GM12878 (cell line): Measurements from ENCODE around the gene TBRG4.

Experiments used
- CTCF ChIP-seq, 3 experiments: IDR thresholded peaks in 2 of 3; conservative IDR thresholded peaks in 1 of 3; 2 replicates each; pipeline ENCODE4 v1.5.1; 2011; ENCODE audit warnings: low read depth in 3 of 3, low read length in 3 of 3, mild to moderate bottlenecking in 3 of 3, control low read depth in 2 of 3, moderate library complexity in 2 of 3, inconsistent platforms in 1 of 3, mixed read lengths in 1 of 3; ENCODE audit not compliant: control insufficient read depth in 2 of 3, insufficient read depth in 1 of 3; ENCODE audit errors: extremely low read depth in 1 of 3
- EP300 ChIP-seq, 2 experiments: fragments of 150-350 bp in 1 of 2; IDR thresholded peaks; 2 replicates each; pipeline ENCODE4 v1.6.1; 2011 to 2012; ENCODE audit warnings: low read depth in 2 of 2, low read length in 2 of 2, borderline replicate concordance in 1 of 2, improper control_type of control experiment in 1 of 2, inconsistent platforms in 1 of 2; ENCODE audit not compliant: control insufficient read depth in 1 of 2
- ZZZ3 ChIP-seq: IDR thresholded peaks from 2 replicates; pipeline ENCODE4 v1.6.1; 2011; ENCODE audit warnings: low read depth; ENCODE audit not compliant: control insufficient read depth, insufficient read length

DNA sequence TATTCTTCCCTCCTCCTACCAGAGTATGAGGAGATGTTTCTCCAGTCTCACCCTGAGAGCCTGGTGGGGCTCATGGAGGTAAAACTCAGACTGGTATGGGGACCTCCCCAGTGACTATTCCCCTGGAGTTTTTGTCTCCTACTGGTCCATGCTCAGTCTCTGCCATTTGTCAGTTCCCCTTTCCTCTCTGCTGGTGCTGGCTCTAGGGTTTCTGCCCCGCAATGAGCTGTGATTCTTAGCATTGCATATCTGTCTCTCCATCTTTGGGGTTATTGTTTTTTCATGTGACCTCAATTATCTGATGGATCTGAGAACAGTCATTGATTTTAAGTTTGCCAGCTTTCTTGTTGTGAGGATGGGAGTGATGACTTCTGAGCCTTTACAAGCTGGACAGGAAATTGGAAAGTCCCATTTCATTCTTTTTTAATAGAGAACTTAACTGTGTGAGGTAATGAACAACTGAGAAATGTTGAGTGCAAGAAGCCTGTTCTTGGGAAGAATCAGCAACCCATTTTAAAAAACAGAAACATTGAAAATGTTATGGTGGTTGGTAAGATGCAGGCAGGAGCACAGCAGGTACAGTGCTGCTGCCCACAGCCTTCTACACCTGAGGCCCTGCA, 49.6 kb downstream of the TBRG4 start:
- no peak for TF ChIP-seq ZZZ3
- TF ChIP-seq EP300 (IDR thresholded peaks at IDR 0.05; ENCODE audit: borderline replicate concordance in 1 of 2, control insufficient read depth in 1 of 2, low read depth in 2 of 2, low read length in 2 of 2), result no peak
- TF ChIP-seq CTCF (IDR thresholded peaks at IDR 0.05 in 2 of 3, conservative IDR thresholded peaks at IDR 0.05 in 1 of 3; ENCODE audit: control insufficient read depth in 2 of 3, extremely low read depth in 1 of 3, insufficient read depth in 1 of 3, low read depth in 3 of 3, low read length in 3 of 3), result no peak
